Effector CD8-positive, alpha-beta T cell (primary cell): ENCODE results near the gene NELL2.
"Not testable (repeated sequence)": the region's sequence is repeated elsewhere in the genome, so short reads cannot be mapped to it uniquely, and the experiment has no call there.

Experiments used
- DNase-seq: peaks from one replicate; lab custom pipeline; 2025; lab: John Stamatoyannopoulos, UW

NELL2 gene

DNA sequence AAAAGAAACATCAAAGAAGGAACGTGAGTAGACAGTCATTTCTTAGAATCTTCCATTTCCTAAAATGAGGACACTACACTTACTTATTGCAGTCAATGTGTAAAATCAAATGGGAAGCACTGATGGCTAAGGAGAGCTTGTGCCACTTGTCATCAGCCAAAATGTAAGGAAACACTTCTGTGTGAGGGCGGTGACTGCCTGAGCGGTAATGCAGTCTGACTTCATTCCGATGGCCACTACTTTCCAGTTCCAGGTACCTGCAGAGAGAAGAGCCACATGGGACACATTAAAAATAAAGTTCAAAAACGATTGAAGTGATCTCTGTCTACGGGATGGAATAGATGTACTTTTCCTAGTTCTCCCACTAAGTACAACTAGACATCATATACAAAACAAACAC is 96.3 kb downstream of the NELL2 start:
- DNase-seq = no peak

GRCh38 chr12:44778863-44779262 is 97.3 kb downstream of the NELL2 start:
- no peak for DNase-seq

GRCh38 chr12:44777044-44777443 is 99.1 kb downstream of the NELL2 start:
- no peak for DNase-seq

- no peak for DNase-seq
Measured at GRCh38 chr12:44775901-44776300, 100.2 kb downstream of the NELL2 start.

DNA sequence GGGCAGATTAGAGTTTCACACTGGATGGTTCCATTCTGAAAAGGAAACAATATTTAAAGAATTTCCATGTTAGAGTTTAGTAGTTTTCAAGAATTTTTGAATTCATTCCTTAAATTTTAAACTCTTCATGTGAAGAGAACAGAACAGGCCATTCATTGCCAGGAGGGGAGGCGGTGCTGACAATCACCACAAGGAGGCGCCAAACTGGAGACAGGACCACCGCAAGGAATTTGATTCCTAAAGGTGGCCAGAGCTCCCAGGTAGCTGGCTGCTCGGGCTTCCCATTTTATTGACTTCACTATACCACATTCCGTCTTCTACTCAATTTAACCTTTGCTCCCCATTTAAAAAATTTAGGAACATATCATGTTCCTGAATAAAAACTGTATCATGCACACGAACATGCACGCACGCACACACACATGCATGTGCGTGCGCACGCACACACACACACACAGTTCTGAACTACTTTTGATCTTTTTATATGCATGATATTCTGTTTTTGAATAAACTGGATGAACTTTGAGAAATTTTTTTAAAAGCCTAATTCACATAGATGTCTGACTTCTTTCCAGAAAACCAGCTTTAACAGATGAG is 101.2 kb downstream of the NELL2 start:
- DNase-seq = peak; percentile 60

DNA sequence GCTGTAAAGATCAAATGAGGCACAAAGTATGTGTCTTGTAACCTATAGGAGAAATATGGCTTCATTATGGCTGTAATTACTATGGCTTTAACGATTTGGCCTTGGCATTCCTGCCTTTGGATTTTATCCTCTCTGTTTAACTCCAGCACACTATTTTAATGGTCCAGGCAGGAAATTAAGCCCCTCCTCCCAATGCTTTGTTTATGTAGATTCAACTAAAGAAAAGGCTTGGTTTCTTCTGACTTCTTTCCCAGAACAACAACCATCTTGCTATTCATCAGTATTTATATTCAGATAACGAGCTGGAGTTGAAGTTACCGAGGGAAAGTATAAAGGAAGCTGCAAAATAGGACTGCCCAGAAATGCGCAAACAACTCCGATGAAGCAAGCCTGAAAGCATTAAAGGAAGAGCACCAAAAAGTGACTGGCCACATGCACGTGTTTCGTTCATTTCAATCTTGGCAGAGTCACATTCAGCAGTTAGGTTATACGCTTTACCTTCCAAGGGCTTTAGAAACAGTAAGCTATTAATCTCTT is 104.6 kb downstream of the NELL2 start:
- DNase-seq = no peak

DNA sequence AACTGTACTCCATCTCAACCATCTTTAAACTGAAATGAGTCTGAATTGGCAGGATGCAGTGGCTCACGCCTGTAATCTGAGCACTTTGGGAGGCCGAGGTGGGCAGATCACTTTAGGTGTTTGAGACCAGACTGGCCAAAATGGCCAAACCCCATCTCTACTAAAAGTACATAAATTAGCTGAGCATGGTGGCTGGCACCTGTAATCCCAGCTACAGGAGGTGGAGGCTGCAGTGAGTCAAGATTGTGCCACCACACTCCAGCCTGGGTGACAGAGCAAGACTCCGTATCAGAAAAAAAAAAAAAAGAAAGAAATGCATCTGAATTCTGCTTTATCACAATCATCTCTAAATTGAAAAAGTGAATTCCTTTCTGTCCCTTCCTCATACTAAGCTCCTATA is 110.3 kb downstream of the NELL2 start:
- no peak for DNase-seq

DNA sequence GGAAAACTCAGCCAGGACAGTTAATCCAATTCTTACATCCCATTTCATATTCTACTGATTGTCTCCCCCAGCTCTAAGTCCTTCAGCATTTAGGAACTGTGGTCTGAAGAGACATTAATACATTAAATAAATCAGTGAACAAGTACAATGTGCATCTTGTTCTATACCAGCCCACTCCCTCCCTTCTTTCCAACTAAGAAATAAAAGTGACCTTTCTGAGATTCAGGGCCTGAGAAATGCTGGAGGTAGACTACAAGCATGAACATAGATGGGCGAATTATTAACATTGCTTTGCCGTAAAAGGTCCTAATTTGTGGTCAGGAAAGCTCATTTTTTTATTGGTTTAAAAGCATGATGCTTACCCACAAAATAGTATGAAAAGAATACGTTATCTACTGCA is 113.1 kb downstream of the NELL2 start:
- no peak for DNase-seq

DNA sequence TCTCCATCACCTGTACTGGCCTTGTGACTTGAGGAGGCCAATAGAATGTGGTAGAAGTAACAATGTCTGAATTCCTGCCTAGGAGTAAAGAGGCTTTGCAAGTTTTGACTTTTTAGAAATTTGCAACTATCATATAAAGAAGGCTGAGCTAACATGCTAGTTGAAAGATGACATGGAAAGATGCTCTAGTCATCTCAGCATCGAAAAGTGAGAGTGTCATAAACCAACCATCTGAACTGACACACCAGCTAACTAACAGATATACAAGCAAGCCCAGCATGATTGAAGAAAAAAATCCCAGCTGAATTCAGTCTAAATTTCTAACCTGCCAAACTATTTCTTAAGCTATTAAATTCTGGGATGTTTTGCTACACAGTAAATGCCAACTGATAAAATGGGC is 116.8 kb downstream of the NELL2 start:
- no peak for DNase-seq

GRCh38 chr12:44750468-44750867 is 125.6 kb downstream of the NELL2 start:
- DNase-seq = no peak

DNA sequence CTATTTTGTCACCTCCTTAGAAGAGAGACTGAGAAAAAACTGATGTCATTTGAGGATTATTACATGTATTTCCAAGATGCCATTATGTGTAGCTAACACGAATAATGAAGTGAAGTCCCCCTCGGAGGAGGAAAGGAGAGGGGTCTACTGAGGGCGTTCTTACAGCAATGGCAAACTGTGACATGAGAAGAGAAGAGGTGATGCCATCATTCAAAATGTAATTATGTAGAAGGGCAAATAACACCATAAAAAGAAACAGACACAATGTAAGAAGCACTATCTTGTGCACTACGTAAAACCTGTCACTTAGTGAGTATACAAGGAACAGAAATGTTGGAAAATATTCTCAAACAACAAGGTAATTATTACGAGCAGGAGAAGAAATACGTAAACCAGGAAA is 126.5 kb downstream of the NELL2 start:
- DNase-seq = no peak

- DNase-seq = no peak
Measured at GRCh38 chr12:44748950-44749468, 127.1 kb downstream of the NELL2 start.

- not testable (repeated sequence) for DNase-seq
Measured at GRCh38 chr12:44741292-44741980, 134.7 kb downstream of the NELL2 start.

GRCh38 chr12:44738051-44738450 is 138.1 kb downstream of the NELL2 start:
- DNase-seq = no peak

DNA sequence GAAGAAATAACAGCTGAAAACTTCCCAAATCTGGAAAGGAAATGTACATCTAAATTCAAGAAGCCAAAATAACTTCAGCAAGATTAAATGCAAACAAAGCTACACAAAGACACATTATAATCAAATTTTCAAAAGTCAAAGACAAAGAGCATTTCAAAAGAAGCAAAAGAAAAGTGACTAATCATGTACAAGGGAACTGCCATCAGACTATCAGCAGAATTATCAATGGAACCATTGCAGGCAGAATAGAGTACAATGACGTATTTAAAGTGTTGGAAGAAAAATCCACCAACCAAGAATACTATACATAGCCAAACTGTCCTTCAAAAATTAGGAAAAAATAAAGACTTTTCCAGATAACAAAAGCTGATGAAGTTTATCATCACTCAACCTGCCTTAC is 147.5 kb downstream of the NELL2 start:
- no peak for DNase-seq

GRCh38 chr12:44720265-44720664 is 155.8 kb downstream of the NELL2 start:
- DNase-seq = no peak

DNA sequence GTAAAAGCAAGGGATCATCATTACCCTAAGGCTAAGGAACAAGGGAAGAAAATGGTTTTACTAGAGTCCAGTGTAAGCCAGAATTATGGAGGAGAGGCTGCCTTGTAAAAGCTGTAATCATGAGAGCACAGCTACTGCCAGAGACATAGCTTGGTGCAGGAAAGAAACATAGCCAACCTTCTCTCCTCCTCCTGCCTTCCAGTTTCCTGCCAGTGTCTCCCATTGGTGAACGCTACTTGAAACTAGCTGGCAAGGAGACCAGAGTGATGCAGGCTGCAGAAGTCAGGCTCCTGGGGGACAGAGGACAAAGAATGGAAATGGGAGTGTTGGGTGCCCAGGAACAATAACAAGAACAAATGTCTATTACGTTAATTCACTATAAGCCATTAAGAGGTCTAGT is 158.5 kb downstream of the NELL2 start:
- DNase-seq = no peak

DNA sequence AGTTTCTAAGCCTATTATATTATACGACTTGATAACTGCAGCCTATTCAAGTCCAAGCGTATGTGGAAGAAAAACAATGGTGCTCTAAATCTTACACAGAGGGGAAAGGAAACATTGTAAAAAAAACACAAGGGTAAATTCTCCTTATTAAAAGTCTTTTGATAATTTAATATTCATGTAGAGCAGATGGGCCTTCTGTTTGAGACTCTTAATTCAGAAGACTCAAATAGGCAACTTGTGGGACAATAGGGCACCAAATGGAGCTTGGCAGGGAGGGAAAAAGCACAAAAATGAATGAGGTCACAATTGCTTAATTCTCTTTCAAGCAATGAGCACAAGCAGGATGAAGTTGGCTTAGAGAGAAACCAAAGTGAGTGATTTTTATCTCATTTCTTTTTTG is 159.4 kb downstream of the NELL2 start:
- no peak for DNase-seq

GRCh38 chr12:44711736-44712135 is 164.4 kb downstream of the NELL2 start:
- no peak for DNase-seq

DNA sequence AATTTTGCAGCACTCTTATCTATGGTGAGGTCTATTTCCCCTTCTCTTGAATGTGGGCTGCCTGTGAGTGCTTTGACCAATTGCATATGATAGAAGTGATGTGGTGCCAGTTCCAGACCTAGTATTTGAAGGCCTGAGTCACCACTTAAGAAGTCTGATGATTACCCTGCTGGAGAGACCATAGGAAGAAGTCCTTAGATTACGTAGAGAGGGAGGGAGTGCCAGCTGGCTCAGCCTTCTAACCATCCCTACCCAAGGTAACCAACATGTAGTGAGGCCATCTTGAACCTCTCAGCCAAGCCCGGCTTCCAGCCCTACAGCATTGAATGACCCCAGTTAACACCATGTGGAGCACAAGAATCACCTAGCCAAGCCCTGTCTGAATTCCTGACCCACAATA is 166.9 kb downstream of the NELL2 start:
- DNase-seq = no peak

GRCh38 chr12:44708218-44708617 is 167.9 kb downstream of the NELL2 start:
- DNase-seq = no peak

- DNase-seq = no peak
Measured at GRCh38 chr12:44703182-44703910, 172.8 kb downstream of the NELL2 start.

DNA sequence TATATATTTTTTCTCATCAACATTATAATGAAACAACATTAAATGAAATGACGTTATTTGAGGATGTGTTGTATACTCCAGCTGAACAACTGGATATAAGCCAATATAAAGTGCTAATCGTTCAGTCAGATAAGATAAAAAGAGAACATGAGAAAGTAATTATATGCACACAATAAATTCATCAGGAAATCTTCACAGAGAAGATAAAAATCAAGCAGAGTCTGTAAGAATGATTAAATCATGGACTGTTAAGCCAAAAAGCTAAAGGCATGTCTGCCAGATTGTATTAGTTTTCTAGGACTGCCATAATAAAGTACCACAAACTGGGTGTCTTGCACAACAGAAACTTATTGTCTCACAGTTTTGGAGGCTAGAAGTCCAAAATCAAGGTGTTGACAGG is 178.6 kb downstream of the NELL2 start:
- no peak for DNase-seq
